ENCODE results near the gene CDK6. TPM values are rescaled to one million over a fixed set of nuclear protein-coding genes. Genes with fewer than 3 reads are reported as not detected.

Gene CDK6
- total RNA-seq, 2 donors from 2014 or later = 32.6 to 35.0 TPM

- no peak overlapping the region for H3K4me3 ChIP-seq
- H3K4me1 ChIP-seq = peaks cover 36% of the 10 kb centered on the region
- H3K27ac ChIP-seq = no peak overlapping the region
- intact Hi-C loops (cut with DNase I) = no loop called here
- no peaks in the 10 kb centered on the region for H3K36me3 ChIP-seq (replicated peaks in 1 of 2; ENCODE audit: insufficient read depth in 1 of 2, low read depth in 2 of 2)
- H3K9me3 ChIP-seq = no peaks in the 10 kb centered on the region
- no peak for DNase-seq
- no peaks in the 10 kb centered on the region for H3K27me3 ChIP-seq
- WGBS, 2 donors = 73 to 79% methylated on average over 6 of the region's 6 CpGs
- no peak for ATAC-seq
- no peak for TF ChIP-seq CTCF (IDR thresholded peaks at IDR 0.05)
- TF ChIP-seq POLR2A (IDR thresholded peaks at IDR 0.05) = no peak
Measured at GRCh38 chr7:92806496-92806895, 29.9 kb downstream of the CDK6 start.

DNA sequence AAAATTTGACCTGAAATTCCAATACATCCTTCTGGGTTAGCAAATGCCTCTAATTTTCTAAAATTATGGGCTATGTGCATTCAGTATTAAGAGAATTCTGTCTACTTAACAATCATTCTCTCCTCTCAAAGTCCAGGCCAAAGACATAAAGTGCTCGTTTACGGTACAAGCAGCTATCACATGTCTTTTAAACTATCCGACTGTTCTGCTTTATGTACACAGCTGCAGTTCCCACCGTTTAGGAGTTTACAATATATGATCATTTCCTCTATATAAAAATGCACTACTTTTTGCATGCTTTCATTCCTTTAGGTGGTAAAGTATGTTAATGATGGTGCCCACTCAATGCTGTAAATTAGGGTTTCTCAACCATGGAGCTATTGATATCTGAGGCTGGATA is 34.0 kb downstream of the CDK6 start:
- intact Hi-C loops (cut with DNase I) = no loop called here
- H3K4me1 ChIP-seq = peaks cover 44% of the 10 kb centered on the region
- H3K9me3 ChIP-seq = no peaks in the 10 kb centered on the region
- no peak for TF ChIP-seq POLR2A (IDR thresholded peaks at IDR 0.05)
- TF ChIP-seq CTCF (IDR thresholded peaks at IDR 0.05) = no peak
- H3K27ac ChIP-seq = no peak overlapping the region
- H3K4me3 ChIP-seq = no peak overlapping the region
- no peaks in the 10 kb centered on the region for H3K36me3 ChIP-seq (replicated peaks in 1 of 2; ENCODE audit: insufficient read depth in 1 of 2, low read depth in 2 of 2)
- DNase-seq = peak in 1 of 4 donors; percentile 15
- H3K27me3 ChIP-seq = no peaks in the 10 kb centered on the region
- ATAC-seq = no peak
- WGBS, 2 donors = 22 to 39% methylated on average over 4 of the region's 4 CpGs

- peaks cover 63% of the 10 kb centered on the region for H3K4me1 ChIP-seq
- H3K4me3 ChIP-seq = no peak overlapping the region
- H3K27ac ChIP-seq = peak overlapping the region in 3 of 4 donors; percentile 43 to 67 (median 58)
- no peaks in the 10 kb centered on the region for H3K9me3 ChIP-seq
- no peaks in the 10 kb centered on the region for H3K36me3 ChIP-seq (replicated peaks in 1 of 2; ENCODE audit: insufficient read depth in 1 of 2, low read depth in 2 of 2)
- no peak for TF ChIP-seq CTCF (IDR thresholded peaks at IDR 0.05)
- no peak for TF ChIP-seq POLR2A (IDR thresholded peaks at IDR 0.05)
- WGBS, 2 donors = 50 to 51% methylated on average over 3 of the region's 3 CpGs
- H3K27me3 ChIP-seq = no peaks in the 10 kb centered on the region
- ATAC-seq (no peak), DNase-seq (no peak)
- intact Hi-C loops (cut with DNase I) = no loop called here
Measured at GRCh38 chr7:92799446-92800211, 36.7 kb downstream of the CDK6 start.

GRCh38 chr7:92798517-92799249 is 37.7 kb downstream of the CDK6 start:
- DNase-seq = peak in 1 of 4 donors; percentile 17
- H3K27ac ChIP-seq = peak overlapping the region in 3 of 4 donors; percentile 43 to 67 (median 58)
- no peaks in the 10 kb centered on the region for H3K27me3 ChIP-seq
- no peaks in the 10 kb centered on the region for H3K9me3 ChIP-seq
- TF ChIP-seq POLR2A (IDR thresholded peaks at IDR 0.05) = no peak
- no peak for TF ChIP-seq CTCF (IDR thresholded peaks at IDR 0.05)
- H3K36me3 ChIP-seq (replicated peaks in 1 of 2; ENCODE audit: insufficient read depth in 1 of 2, low read depth in 2 of 2) = no peaks in the 10 kb centered on the region
- WGBS, 2 donors = 28 to 30% methylated on average over 1 of the region's 1 CpG
- intact Hi-C loops (cut with DNase I) = no loop called here
- peaks cover 59% of the 10 kb centered on the region for H3K4me1 ChIP-seq
- peak; percentile 72 for ATAC-seq
- no peak overlapping the region for H3K4me3 ChIP-seq
